Measurements from ENCODE around the gene ATF5.

- no peak for TF ChIP-seq POLR2A (IDR thresholded peaks at IDR 0.05)
- TF ChIP-seq, protein P1, sequence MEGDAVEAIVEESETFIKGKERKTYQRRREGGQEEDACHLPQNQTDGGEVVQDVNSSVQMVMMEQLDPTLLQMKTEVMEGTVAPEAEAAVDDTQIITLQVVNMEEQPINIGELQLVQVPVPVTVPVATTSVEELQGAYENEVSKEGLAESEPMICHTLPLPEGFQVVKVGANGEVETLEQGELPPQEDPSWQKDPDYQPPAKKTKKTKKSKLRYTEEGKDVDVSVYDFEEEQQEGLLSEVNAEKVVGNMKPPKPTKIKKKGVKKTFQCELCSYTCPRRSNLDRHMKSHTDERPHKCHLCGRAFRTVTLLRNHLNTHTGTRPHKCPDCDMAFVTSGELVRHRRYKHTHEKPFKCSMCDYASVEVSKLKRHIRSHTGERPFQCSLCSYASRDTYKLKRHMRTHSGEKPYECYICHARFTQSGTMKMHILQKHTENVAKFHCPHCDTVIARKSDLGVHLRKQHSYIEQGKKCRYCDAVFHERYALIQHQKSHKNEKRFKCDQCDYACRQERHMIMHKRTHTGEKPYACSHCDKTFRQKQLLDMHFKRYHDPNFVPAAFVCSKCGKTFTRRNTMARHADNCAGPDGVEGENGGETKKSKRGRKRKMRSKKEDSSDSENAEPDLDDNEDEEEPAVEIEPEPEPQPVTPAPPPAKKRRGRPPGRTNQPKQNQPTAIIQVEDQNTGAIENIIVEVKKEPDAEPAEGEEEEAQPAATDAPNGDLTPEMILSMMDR (IDR thresholded peaks at IDR 0.05), result no peak
These were observed 44.9 kb upstream of the ATF5 start for GRCh38 chr19:49884109-49884508.
